Prostate gland (tissue), 2 donors: Measurements from ENCODE around the gene THBS4.

Experiments used
- CTCF ChIP-seq, 4 experiments: fragments of 200-600 bp in 2 of 4; fragments of 450-650 bp in 2 of 4; sonication (generic) in 2 of 4; IDR thresholded peaks; 1 replicate in 3 of 4; 2 replicates in 1 of 4; pipeline ENCODE4 v1.5.1; 2016 to 2019; ENCODE audit warnings: antibody characterized with exemption in 4 of 4, mild to moderate bottlenecking in 2 of 4, moderate library complexity in 2 of 4
- POLR2AphosphoS5 ChIP-seq: sonication (generic); formaldehyde crosslinking; IDR thresholded peaks from one replicate; pipeline ENCODE4 v1.6.1; 2017; ENCODE audit warnings: antibody characterized with exemption

- peak; percentile 46 for TF ChIP-seq POLR2AphosphoS5
- TF ChIP-seq CTCF (IDR thresholded peaks at IDR 0.05), result no peak
Observed at GRCh38 chr5:80041527-80041926, 6.4 kb downstream of the THBS4 start.
